Panc1 (cell line): ENCODE results near the gene NUB1. TPM values are rescaled to one million over a fixed set of nuclear protein-coding genes. Genes with fewer than 3 reads are reported as not detected.
A peak's percentile ranks its signal among the peaks of the same experiment; 100 is the strongest.

Experiments used
- ATAC-seq: fragments of 200-7000 bp; cut with Tn5 transposase; 2 replicates; pipeline ENCODE4 v1.9.1; 2020; ENCODE audit warnings: mild to moderate bottlenecking, moderate library complexity
- BruUV-seq: library from RNA; stranded (reverse); fragments of 400-500 nt; replicated peaks from 2 replicates; lab custom pipeline; 2021; lab: Mats Ljungman, UMichigan
- CTCF ChIA-PET: fragments of 300-600 bp; sonication (Branson Sonifier 250); formaldehyde crosslinking; loops from one replicate; lab custom pipeline; 2022; ENCODE audit warnings: antibody characterized with exemption; lab: Charles Lee
- POLR2A ChIA-PET: fragments of 300-600 bp; sonication (Branson Sonifier 250); formaldehyde crosslinking; loops from one replicate; lab custom pipeline; 2022; ENCODE audit warnings: antibody characterized with exemption; lab: Charles Lee
- DNase-seq: peaks from one replicate; pipeline ENCODE4 v3.0.0-alpha.2; 2010; ENCODE audit warnings: low read depth, low spot score
- H3K27ac ChIP-seq: 2 replicates; pipeline ENCODE4 v1.5.1; 2011; ENCODE audit warnings: mild to moderate bottlenecking, low read length, inconsistent platforms
- H3K27me3 ChIP-seq: fragments of 200-500 bp; sonication (Bioruptor generic); 2 replicates; pipeline ENCODE4 v1.6.0; 2014; ENCODE audit warnings: low read length, inconsistent platforms; ENCODE audit not compliant: control insufficient read depth, insufficient read depth
- H3K36me3 ChIP-seq: fragments of 200-500 bp; sonication (Bioruptor generic); 2 replicates; pipeline ENCODE4 v1.5.1; 2014; ENCODE audit warnings: inconsistent platforms, mild to moderate bottlenecking, low read length, moderate library complexity; ENCODE audit not compliant: control insufficient read depth, insufficient read depth
- H3K4me1 ChIP-seq: 2 replicates; pipeline ENCODE4 v1.5.1; 2011; ENCODE audit warnings: inconsistent platforms, mild to moderate bottlenecking, low read length, moderate library complexity; ENCODE audit not compliant: control insufficient read depth, insufficient read depth
- H3K4me3 ChIP-seq, 2 experiments: 2 replicates each; pipeline ENCODE4 v1.5.1; 2011 to 2012; ENCODE audit warnings: low read depth in 2 of 2, low read length in 2 of 2, mild to moderate bottlenecking in 2 of 2, inconsistent platforms in 1 of 2, moderate library complexity in 1 of 2
- H3K9me3 ChIP-seq: fragments of 200-500 bp; sonication (Bioruptor generic); 2 replicates; pipeline ENCODE4 v1.5.1; 2014; ENCODE audit warnings: low read depth, mild to moderate bottlenecking, inconsistent platforms, low read length, moderate library complexity; ENCODE audit not compliant: control insufficient read depth, insufficient read depth
- POLR2AphosphoS5 ChIP-seq: IDR thresholded peaks from 2 replicates; pipeline ENCODE4 v1.6.1; 2012; ENCODE audit warnings: mild to moderate bottlenecking, low read depth, low read length, moderate library complexity
- SIN3A ChIP-seq: IDR thresholded peaks from 2 replicates; pipeline ENCODE4 v1.6.1; 2012; ENCODE audit warnings: low read depth, mild to moderate bottlenecking, low read length, moderate library complexity, borderline replicate concordance; ENCODE audit not compliant: insufficient read depth
- TCF7L2 ChIP-seq: IDR thresholded peaks from 2 replicates; pipeline ENCODE4 v1.6.1; 2011; ENCODE audit warnings: mild to moderate bottlenecking, low read depth, low read length, inconsistent platforms
- in situ Hi-C: cut with HindIII; loops from 2 replicates; pipeline ENCODE4 v1.10.0; 2016; ENCODE audit warnings: low sequenced_read_pairs, low pct_unique_long_range_greater_than_20kb
- intact Hi-C: fragments of 100-400 bp; cut with micrococcal nuclease; formaldehyde crosslinking; loops from one replicate; pipeline ENCODE4 v1.10.0; 2022; ENCODE audit not compliant: unreplicated experiment
- total RNA-seq: library from RNA; stranded (reverse); gene quantifications from one replicate; pipeline ENCODE4 v1.2.1, GENCODE V29; 2021; ENCODE audit not compliant: unreplicated experiment
- TF ChIP-seq, protein P1 (sequence below): fragments of 450-650 bp; IDR thresholded peaks from 2 replicates; pipeline ENCODE4 v1.5.1; 2017; ENCODE audit warnings: mild to moderate bottlenecking
- TF ChIP-seq, protein P2 (sequence below), 2 experiments: IDR thresholded peaks; 2 replicates each; pipeline ENCODE4 v1.6.1; 2011 to 2012; ENCODE audit warnings: low read depth in 2 of 2, control low read depth in 1 of 2, low read length in 1 of 2, mild to moderate bottlenecking in 1 of 2, moderate library complexity in 1 of 2; ENCODE audit not compliant: insufficient read depth in 1 of 2

NUB1 gene
- total RNA-seq, 1 experiment from 2014 or later = 50.5 TPM

DNA sequence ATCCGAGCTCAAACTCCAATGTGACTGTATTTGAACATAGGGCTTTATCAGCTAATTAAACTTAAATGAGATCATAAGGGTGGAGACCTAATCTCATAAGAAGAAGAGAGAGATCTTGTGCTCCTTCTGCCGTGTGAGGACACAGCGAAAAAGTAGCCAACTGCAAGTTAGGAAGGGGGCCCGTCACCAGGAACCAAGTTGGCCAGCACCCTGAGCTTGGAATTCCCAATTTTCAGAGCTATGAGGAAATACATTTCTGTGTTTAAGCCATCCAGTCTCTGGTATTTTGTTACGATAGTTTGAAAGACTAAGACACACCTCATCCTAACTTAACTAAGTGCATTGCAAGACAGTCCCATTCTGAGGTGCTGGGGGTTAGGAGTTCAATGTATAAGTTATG lies 82.3 kb downstream of the NUB1 start:
- Histone ChIP-seq H3K27me3 (no peaks in the 10 kb centered on the region), H3K9me3 (peaks cover 9% of the 10 kb centered on the region; the same call in 1 of the 2 replicates), H3K4me3 (no peak overlapping the region), H3K4me1 (peaks cover 29% of the 10 kb centered on the region), H3K36me3 (no peaks in the 10 kb centered on the region), H3K27ac (no peak overlapping the region; the same call in 1 of the 2 replicates)
- in situ Hi-C loops (no loop called here), intact Hi-C loops (no loop called here)
- BruUV-seq = no TSS peak
- no peak for TF ChIP-seq POLR2AphosphoS5
- no peak for TF ChIP-seq TCF7L2
- TF ChIP-seq SIN3A = no peak
- TF ChIP-seq, protein P1, sequence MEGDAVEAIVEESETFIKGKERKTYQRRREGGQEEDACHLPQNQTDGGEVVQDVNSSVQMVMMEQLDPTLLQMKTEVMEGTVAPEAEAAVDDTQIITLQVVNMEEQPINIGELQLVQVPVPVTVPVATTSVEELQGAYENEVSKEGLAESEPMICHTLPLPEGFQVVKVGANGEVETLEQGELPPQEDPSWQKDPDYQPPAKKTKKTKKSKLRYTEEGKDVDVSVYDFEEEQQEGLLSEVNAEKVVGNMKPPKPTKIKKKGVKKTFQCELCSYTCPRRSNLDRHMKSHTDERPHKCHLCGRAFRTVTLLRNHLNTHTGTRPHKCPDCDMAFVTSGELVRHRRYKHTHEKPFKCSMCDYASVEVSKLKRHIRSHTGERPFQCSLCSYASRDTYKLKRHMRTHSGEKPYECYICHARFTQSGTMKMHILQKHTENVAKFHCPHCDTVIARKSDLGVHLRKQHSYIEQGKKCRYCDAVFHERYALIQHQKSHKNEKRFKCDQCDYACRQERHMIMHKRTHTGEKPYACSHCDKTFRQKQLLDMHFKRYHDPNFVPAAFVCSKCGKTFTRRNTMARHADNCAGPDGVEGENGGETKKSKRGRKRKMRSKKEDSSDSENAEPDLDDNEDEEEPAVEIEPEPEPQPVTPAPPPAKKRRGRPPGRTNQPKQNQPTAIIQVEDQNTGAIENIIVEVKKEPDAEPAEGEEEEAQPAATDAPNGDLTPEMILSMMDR = no peak
- TF ChIP-seq, protein P2, sequence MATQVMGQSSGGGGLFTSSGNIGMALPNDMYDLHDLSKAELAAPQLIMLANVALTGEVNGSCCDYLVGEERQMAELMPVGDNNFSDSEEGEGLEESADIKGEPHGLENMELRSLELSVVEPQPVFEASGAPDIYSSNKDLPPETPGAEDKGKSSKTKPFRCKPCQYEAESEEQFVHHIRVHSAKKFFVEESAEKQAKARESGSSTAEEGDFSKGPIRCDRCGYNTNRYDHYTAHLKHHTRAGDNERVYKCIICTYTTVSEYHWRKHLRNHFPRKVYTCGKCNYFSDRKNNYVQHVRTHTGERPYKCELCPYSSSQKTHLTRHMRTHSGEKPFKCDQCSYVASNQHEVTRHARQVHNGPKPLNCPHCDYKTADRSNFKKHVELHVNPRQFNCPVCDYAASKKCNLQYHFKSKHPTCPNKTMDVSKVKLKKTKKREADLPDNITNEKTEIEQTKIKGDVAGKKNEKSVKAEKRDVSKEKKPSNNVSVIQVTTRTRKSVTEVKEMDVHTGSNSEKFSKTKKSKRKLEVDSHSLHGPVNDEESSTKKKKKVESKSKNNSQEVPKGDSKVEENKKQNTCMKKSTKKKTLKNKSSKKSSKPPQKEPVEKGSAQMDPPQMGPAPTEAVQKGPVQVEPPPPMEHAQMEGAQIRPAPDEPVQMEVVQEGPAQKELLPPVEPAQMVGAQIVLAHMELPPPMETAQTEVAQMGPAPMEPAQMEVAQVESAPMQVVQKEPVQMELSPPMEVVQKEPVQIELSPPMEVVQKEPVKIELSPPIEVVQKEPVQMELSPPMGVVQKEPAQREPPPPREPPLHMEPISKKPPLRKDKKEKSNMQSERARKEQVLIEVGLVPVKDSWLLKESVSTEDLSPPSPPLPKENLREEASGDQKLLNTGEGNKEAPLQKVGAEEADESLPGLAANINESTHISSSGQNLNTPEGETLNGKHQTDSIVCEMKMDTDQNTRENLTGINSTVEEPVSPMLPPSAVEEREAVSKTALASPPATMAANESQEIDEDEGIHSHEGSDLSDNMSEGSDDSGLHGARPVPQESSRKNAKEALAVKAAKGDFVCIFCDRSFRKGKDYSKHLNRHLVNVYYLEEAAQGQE (IDR thresholded peaks at IDR 0.05; ENCODE audit: insufficient read depth in 1 of 2, low read depth in 2 of 2, low read length in 1 of 2) = no peak
- CTCF ChIA-PET = interaction anchor here (0.6 kb wide), 1 partner anchor 42 kb away, joined by 3 read pairs; no protein-coding TSS in a partner anchor
- POLR2A ChIA-PET = no interaction called here
- DNase-seq (no peak), ATAC-seq (no peak)

DNA sequence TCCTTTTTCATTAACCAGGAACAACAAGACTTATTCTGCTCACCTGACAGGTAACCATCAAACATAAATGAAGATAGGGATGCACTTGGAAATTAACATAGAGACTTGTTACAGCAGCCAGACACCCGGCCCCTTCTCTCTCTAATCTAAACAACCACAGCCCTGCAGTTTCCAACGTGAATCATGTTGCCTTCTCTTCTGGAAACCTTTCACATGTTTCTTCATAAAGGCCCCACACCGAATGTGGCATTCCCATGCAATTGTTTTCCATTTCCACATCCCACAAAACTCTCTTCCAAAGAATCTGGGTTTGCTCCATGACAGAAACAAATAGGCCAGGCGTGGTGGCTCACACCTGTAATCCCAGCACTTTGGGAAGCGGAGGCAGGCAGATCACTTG lies 83.2 kb downstream of the NUB1 start:
- no peaks in the 10 kb centered on the region for H3K36me3 ChIP-seq
- ATAC-seq = no peak
- in situ Hi-C loops = no loop called here
- intact Hi-C loops = no loop called here
- TF ChIP-seq, protein P1 = no peak
- TF ChIP-seq SIN3A = no peak
- TF ChIP-seq POLR2AphosphoS5 = no peak
- TF ChIP-seq, protein P2 (IDR thresholded peaks at IDR 0.05; ENCODE audit: insufficient read depth in 1 of 2, low read depth in 2 of 2, low read length in 1 of 2) = no peak
- ChIA-PET CTCF (no interaction called here), POLR2A (no interaction called here)
- no peak for DNase-seq
- H3K9me3 ChIP-seq = peaks cover 7% of the 10 kb centered on the region; the same call in 1 of the 2 replicates
- H3K4me3 ChIP-seq = no peak overlapping the region
- peak overlapping the region; percentile 81; the same call in 1 of the 2 replicates for H3K27ac ChIP-seq
- no TSS peak for BruUV-seq
- no peaks in the 10 kb centered on the region for H3K27me3 ChIP-seq
- H3K4me1 ChIP-seq = peaks cover 37% of the 10 kb centered on the region
